ENCODE measurements around the gene COP1. TPM values are rescaled to one million over a fixed set of nuclear protein-coding genes. Genes with fewer than 3 reads are reported as not detected.

The COP1 gene
- total and polyA plus RNA-seq, 2 donors (not counting 1 experiment from before 2014, with no cell fraction given), result 18.7 to 68.5 TPM

- peaks cover 78% of the 10 kb centered on the region for H3K79me2 ChIP-seq (ENCODE audit: control insufficient read depth, insufficient read depth, low read length)
Measured at GRCh38 chr1:176172215-176172614, 34.9 kb downstream of the COP1 start.

GRCh38 chr1:176167210-176167609 lies 39.9 kb downstream of the COP1 start:
- Histone ChIP-seq H3K4me1 (ENCODE audit: control insufficient read depth in 2 of 2, insufficient read depth in 2 of 2, low read length in 2 of 2) (no peaks in the 10 kb centered on the region), H3K4me3 (ENCODE audit: control extremely low read depth in 1 of 5, extremely low read depth in 1 of 5, insufficient read depth in 1 of 5, low read depth in 2 of 5, low read length in 4 of 5) (no peak overlapping the region), H3K27ac (ENCODE audit: low read length in 2 of 2) (no peak overlapping the region), H3K4me2 (replicated peaks; ENCODE audit: low read depth, low read length, poor library complexity, severe bottlenecking) (no peak overlapping the region), H3K36me3 (replicated peaks in 1 of 2; ENCODE audit: control extremely low read depth in 1 of 2, control insufficient read depth in 1 of 2, extremely low read depth in 1 of 2, insufficient read depth in 2 of 2, low read length in 1 of 2) (peaks cover 4 to 26% of the 10 kb centered on the region in 2 experiments), H2AFZ (ENCODE audit: insufficient read depth, low read depth, low read length, poor library complexity, severe bottlenecking) (no peak overlapping the region), H3K9me3 (ENCODE audit: control extremely low read depth in 1 of 3, control insufficient read depth in 2 of 3, insufficient read depth in 1 of 3, low read length in 2 of 3) (peaks cover 0 to 1% (median 0%) of the 10 kb centered on the region in 3 donors), H3K79me2 (ENCODE audit: control insufficient read depth, insufficient read depth, low read length) (peaks cover 48% of the 10 kb centered on the region), H3K9ac (ENCODE audit: low read length) (no peak overlapping the region), H3K27me3 (replicated peaks in 1 of 4; ENCODE audit: control extremely low read depth in 1 of 4, control insufficient read depth in 3 of 4, insufficient read depth in 4 of 4, low read length in 3 of 4) (no peaks in the 10 kb centered on the region), H4K20me1 (ENCODE audit: control insufficient read depth, insufficient read depth, low read length, poor library complexity, severe bottlenecking) (peaks cover 24% of the 10 kb centered on the region)
- ATAC-seq (ENCODE audit: low read depth), result no peak
- H3K9me3 Mint-ChIP-seq (ENCODE audit: insufficient read depth), result no peaks in the 10 kb centered on the region
- H3K4me1 Mint-ChIP-seq, result no peaks in the 10 kb centered on the region
- ChIA-PET POLR2A (no interaction called here), CTCF (no interaction called here)
- no peaks in the 10 kb centered on the region for H3K27me3 Mint-ChIP-seq
- WGBS (ENCODE audit: insufficient coverage), result no CpG with 5 or more reads among the region's 4 CpGs
- intact Hi-C loops (cut with micrococcal nuclease), result no loop called here
- no peak overlapping the region for H3K27ac Mint-ChIP-seq
- DNase-seq, result no peak
- no peak overlapping the region for H3K4me3 Mint-ChIP-seq
- TF ChIP-seq CTCF (IDR thresholded peaks at IDR 0.05) (no peak), EZH2 (IDR thresholded peaks at IDR 0.05; ENCODE audit: borderline replicate concordance, insufficient read depth, low read depth, low read length, poor library complexity, severe bottlenecking) (no peak)

More at GRCh38 chr1:176172215-176172614, 34.9 kb downstream of the COP1 start:
- intact Hi-C loops (cut with micrococcal nuclease), result no loop called here
- Mint-ChIP-seq H3K9me3 (ENCODE audit: insufficient read depth) (no peaks in the 10 kb centered on the region), H3K27ac (no peak overlapping the region), H3K27me3 (no peaks in the 10 kb centered on the region), H3K4me1 (no peaks in the 10 kb centered on the region), H3K4me3 (no peak overlapping the region)
- TF ChIP-seq EZH2 (IDR thresholded peaks at IDR 0.05; ENCODE audit: borderline replicate concordance, insufficient read depth, low read depth, low read length, poor library complexity, severe bottlenecking), result no peak
- no peak for TF ChIP-seq CTCF (IDR thresholded peaks at IDR 0.05)
- no peaks in the 10 kb centered on the region for H3K4me1 ChIP-seq (ENCODE audit: control insufficient read depth in 2 of 2, insufficient read depth in 2 of 2, low read length in 2 of 2)
- no peak overlapping the region for H3K4me3 ChIP-seq (ENCODE audit: control extremely low read depth in 1 of 5, extremely low read depth in 1 of 5, insufficient read depth in 1 of 5, low read depth in 2 of 5, low read length in 4 of 5)
- WGBS (ENCODE audit: insufficient coverage), result 96% methylated on average over 4 of the region's 6 CpGs
- no peaks in the 10 kb centered on the region for H3K27me3 ChIP-seq (replicated peaks in 1 of 4; ENCODE audit: control extremely low read depth in 1 of 4, control insufficient read depth in 3 of 4, insufficient read depth in 4 of 4, low read length in 3 of 4)
- H4K20me1 ChIP-seq (ENCODE audit: control insufficient read depth, insufficient read depth, low read length, poor library complexity, severe bottlenecking), result peaks cover 27% of the 10 kb centered on the region
- no peak for DNase-seq
- no peak for ATAC-seq (ENCODE audit: low read depth)
- no peak overlapping the region for H3K4me2 ChIP-seq (replicated peaks; ENCODE audit: low read depth, low read length, poor library complexity, severe bottlenecking)
- H3K9me3 ChIP-seq (ENCODE audit: control extremely low read depth in 1 of 3, control insufficient read depth in 2 of 3, insufficient read depth in 1 of 3, low read length in 2 of 3), result peaks cover 0 to 1% (median 0%) of the 10 kb centered on the region in 3 donors
- peaks cover 10 to 46% of the 10 kb centered on the region in 2 experiments for H3K36me3 ChIP-seq (replicated peaks in 1 of 2; ENCODE audit: control extremely low read depth in 1 of 2, control insufficient read depth in 1 of 2, extremely low read depth in 1 of 2, insufficient read depth in 2 of 2, low read length in 1 of 2)
- H3K27ac ChIP-seq (ENCODE audit: low read length in 2 of 2), result no peak overlapping the region
- ChIA-PET POLR2A (no interaction called here), CTCF (no interaction called here)
- no peak overlapping the region for H2AFZ ChIP-seq (ENCODE audit: insufficient read depth, low read depth, low read length, poor library complexity, severe bottlenecking)
- no peak overlapping the region for H3K9ac ChIP-seq (ENCODE audit: low read length)
